OCI-LY1 (cell line): ENCODE results near the gene MYEF2.

Experiments used
- CTCF ChIP-seq: fragments of 200-600 bp; sonication (generic), shearing (Covaris generic); IDR thresholded peaks from 2 replicates; pipeline ENCODE4 v1.5.1; 2017; ENCODE audit warnings: mild to moderate bottlenecking, antibody characterized with exemption, low read length, moderate library complexity, mixed read lengths
- EZH2 ChIP-seq: fragments of 200-600 bp; sonication (generic), shearing (Covaris generic); IDR thresholded peaks from 2 replicates; pipeline ENCODE4 v1.8.0; 2017; ENCODE audit warnings: borderline replicate concordance, mixed run types, mild to moderate bottlenecking, antibody characterized with exemption, low read length, moderate library complexity, mixed read lengths

DNA sequence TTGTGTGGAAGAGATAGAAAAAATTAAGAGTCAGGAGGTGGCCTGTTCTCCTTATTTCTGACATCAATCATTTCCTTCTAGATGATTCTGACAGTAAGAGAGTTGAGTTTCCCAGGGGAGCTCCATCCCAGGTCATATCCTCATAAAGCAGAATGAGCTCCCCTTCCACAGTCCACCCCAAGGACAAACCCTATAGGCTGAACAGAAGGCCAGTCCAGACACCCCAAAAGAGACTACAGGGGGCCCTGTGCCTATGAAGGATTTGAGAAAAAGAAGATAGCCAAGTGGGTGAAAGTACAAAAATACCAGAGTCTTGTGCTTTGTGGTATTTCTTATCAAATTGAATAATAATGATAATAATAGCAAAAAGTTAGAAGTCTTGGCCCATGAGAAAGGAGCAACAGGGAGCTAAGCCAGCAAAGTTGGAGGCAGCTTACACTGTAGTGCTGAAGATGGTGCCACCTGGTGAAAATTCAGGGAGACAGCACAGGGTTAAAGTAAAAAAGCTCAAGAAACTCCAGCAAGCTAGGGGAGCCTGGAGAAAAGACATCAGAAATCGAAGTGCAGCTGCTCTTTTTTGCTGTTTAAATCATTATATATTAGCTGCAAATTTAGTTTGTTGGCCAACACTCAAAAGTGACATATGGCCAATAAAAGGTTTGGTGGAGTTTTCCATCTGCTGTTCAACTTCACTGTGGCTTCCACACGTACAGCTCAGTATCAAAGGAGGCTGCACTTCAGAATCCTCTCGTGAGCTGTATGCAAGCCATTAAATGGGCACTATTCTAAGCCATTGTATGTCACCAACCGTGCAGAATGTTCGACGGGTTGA is 93.1 kb downstream of the MYEF2 start:
- TF ChIP-seq EZH2 (no peak), CTCF (peak; percentile 36)
